Fibroblast of peridontal ligament (primary cell): Measurements from ENCODE around the gene WDR45B.
A peak's percentile ranks its signal among the peaks of the same experiment; 100 is the strongest.

Experiments used
- DNase-seq: peaks from one replicate; pipeline ENCODE4 v3.0.0-alpha.2; 2010; ENCODE audit errors: extremely low read depth

WDR45B gene

DNA sequence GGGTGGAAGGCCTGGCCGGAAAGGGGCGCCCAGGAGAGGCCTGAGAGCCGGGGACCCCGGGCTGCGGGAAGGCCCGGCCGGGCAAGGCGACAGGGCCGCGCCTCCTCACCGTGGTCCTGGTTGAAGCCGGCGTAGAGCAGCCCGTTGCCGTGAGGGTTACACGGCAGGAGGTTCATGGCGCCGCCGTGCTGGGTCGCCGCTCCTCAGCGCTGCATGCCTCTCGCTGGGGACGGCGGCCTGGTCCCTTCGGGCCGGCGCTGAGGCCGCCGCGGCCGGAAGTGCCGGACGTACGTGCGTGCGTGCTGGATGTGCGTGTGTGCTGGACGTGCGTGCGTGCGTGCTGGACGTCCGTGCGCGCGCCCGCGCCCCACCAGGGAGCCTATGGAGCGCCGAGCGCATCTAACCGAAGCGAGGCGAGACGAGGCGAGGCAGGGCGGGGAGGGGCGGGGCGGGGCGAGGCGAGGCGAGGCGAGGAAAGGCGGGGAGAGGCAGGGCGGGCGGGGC is at the start of gene WDR45B:
Gene WDR45B, minus strand, starts transcription at position 280 of the 504 bp plus-strand sequence. Its CDS starts 104 bp downstream, at position 176.
- DNase-seq = peak; percentile 96

- no peak for DNase-seq
Observed at GRCh38 chr17:82697808-82698064, 49.5 kb upstream of the WDR45B start.

- DNase-seq = no peak
Observed at GRCh38 chr17:82696916-82697807, 48.9 kb upstream of the WDR45B start.

- no peak for DNase-seq
Observed at GRCh38 chr17:82696259-82696658, 48.0 kb upstream of the WDR45B start.

- no peak for DNase-seq
Observed at GRCh38 chr17:82694647-82695046, 46.4 kb upstream of the WDR45B start.

DNA sequence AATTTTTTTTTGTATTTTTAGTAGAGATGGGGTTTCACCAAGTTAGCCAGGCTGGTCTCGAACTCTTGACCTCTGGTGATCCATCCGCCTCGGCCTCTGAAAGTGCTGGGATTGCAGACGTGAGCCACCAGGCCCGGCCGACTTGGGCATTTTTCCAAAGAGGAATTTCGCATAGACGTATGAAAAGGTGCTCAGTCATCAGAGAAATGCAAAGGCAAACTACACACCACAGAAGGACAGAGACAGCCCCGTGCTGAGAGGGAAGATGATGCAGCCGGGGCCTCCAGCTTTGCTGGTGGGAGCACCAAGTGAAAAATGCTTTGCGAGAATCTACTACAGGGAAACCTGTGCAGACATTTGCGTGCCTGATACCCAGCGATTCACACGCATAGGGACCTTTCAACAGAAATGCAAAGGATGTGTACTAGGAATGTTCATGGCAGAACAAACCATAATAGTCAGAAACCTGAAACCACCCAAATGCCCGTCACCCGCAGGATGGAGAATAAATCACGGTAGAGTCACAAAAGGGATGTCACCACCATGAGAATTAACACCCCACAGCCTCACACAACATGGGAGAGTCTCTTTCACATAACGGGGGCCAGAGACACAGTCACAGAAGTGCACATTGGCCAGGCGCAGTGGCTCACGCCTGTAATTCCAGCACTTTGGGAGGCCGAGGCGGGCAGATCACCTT is 45.1 kb upstream of the WDR45B start:
- no peak for DNase-seq

DNA sequence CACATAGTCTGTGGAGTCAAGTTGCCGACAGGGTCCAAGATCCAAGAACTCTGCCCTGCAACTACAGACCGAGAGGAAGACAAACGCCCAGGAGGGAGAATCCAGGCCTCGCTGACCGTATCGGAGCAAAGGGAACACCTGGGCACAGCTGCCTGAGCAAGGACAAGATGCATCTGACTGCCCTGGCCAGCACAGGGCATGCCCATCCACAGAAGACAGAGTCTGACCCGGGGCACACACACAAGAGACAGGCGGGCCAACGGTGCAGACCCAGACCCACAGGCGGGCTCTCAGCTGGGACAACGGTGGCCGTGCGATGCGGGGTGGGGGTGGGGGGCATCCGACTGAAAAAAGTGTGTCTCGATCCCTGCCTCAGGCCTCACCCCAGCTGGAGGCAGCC is 44.0 kb upstream of the WDR45B start:
- no peak for DNase-seq

GRCh38 chr17:82691714-82692113 is 43.5 kb upstream of the WDR45B start:
- no peak for DNase-seq

- DNase-seq = no peak
Observed at GRCh38 chr17:82690786-82691489, 42.7 kb upstream of the WDR45B start.

DNA sequence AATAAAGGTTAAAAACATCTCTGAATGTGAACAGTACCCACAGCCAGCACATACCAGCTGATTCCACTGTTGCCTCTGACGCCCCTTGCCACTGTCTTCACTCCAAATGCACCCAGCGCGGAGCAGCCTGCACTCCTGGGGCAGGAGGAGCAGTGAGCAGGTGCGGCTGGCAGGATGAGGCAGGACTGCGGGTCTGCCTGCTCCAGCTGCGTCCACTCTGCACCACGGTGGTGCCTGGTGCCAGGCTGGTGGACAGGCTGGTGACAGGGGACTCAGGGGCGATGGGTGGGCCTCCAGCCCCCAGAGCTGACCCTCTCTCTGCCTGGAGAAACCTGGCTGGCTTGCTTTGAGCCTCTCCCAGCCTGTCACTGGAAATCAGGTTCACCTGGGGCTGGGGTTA is 40.8 kb upstream of the WDR45B start:
- no peak for DNase-seq

- no peak for DNase-seq
Observed at GRCh38 chr17:82687871-82688270, 39.6 kb upstream of the WDR45B start.

GRCh38 chr17:82687375-82687861 is 39.2 kb upstream of the WDR45B start:
- DNase-seq = no peak

GRCh38 chr17:82686366-82687324 is 38.4 kb upstream of the WDR45B start:
- no peak for DNase-seq

GRCh38 chr17:82685291-82685690 is 37.0 kb upstream of the WDR45B start:
- DNase-seq = no peak

DNA sequence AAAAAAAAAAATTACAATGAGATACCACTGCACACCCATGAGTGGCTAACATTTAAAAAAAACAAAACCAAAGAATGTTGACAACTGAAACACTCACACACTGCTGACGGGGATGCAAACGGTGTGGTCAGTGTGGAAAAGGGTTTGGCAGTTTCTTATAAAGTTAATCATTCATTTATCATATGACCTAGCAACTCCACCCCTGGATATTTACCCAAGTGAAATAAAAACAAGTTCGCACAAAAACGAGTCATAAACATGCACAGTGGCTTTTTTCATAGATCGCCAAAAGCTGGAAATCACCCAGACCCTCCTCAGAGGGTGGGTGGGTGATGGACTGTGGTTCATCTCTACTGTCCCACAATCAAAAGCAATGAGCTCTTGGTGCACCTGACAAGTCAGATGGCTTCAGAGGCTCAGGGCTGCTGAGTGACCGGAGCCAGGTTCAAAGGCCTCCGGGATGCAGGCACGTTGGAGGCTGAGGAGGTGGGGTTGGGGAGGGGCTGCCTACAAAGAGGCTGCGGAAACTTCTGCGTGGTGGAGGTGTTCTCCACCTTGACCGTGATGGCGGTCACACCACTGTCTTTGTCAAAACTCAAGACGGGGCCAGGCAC is 36.1 kb upstream of the WDR45B start:
- no peak for DNase-seq

DNA sequence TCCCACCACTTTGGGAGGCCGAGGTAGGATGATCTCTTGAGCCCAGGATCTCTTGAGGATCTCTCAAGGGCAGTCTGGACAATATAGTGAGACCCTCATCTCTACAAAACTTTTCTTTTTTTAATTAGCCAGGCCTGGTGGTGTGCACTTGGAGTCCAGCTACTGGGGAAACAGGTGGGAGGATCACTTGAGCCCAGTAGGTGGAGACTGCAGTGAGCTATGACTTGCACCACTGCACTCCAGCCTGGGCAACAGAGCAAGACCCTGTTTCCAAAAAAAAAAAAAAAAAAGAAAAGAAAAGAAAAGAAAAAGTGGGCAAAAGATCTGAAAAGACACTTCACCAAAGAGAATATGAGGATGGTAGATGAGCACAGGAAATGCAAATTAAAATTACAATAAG is 35.3 kb upstream of the WDR45B start:
- DNase-seq = no peak

GRCh38 chr17:82681547-82681946 is 33.3 kb upstream of the WDR45B start:
- no peak for DNase-seq

GRCh38 chr17:82679586-82680465 is 31.6 kb upstream of the WDR45B start:
- no peak for DNase-seq

GRCh38 chr17:82678265-82678891 is 30.1 kb upstream of the WDR45B start:
- no peak for DNase-seq
